Activated CD8-positive, alpha-beta T cell treated with anti-CD3 and anti-CD28 coated beads for 36 hours (primary cell): ENCODE results near the gene PCTP. TPM values are rescaled to one million over a fixed set of nuclear protein-coding genes. Genes with fewer than 3 reads are reported as not detected.

Experiments
- ATAC-seq: fragments of 200-7000 bp; cut with Tn5 transposase; one replicate; pipeline ENCODE4 v1.10.0; 2021; ENCODE audit warnings: mild to moderate bottlenecking, moderate library complexity
- CTCF ChIA-PET: fragments of 350-600 bp; sonication (Branson Sonifier 250); formaldehyde crosslinking; loops from one replicate; lab custom pipeline; 2021; ENCODE audit warnings: antibody characterized with exemption; lab: Charles Lee
- POLR2A ChIA-PET: fragments of 350-600 bp; sonication (Branson Sonifier 250); formaldehyde crosslinking; loops from one replicate; lab custom pipeline; 2021; ENCODE audit warnings: antibody characterized with exemption; lab: Charles Lee
- DNase-seq: peaks from one replicate; pipeline ENCODE4 v3.0.0-alpha.2; 2020
- H3K27ac Mint-ChIP-seq: one replicate; pipeline ENCODE4 v1.8.0; 2021; ENCODE audit warnings: mild to moderate bottlenecking, mixed read lengths
- H3K27me3 Mint-ChIP-seq: one replicate; pipeline ENCODE4 v1.8.0; 2021; ENCODE audit warnings: mixed read lengths
- H3K36me3 Mint-ChIP-seq: one replicate; pipeline ENCODE4 v1.8.0; 2021; ENCODE audit warnings: low read depth, mixed read lengths
- H3K4me1 Mint-ChIP-seq: one replicate; pipeline ENCODE4 v1.8.0; 2021; ENCODE audit warnings: low read depth, mixed read lengths
- H3K4me3 Mint-ChIP-seq: one replicate; pipeline ENCODE4 v1.8.0; 2021; ENCODE audit warnings: mild to moderate bottlenecking, moderate library complexity, mixed read lengths
- H3K9me3 Mint-ChIP-seq: one replicate; pipeline ENCODE4 v1.8.0; 2021; ENCODE audit warnings: mixed read lengths
- CTCF ChIP-seq: fragments of 200-600 bp; IDR thresholded peaks from one replicate; pipeline ENCODE4 v1.8.0; 2022; ENCODE audit warnings: antibody characterized with exemption, mild to moderate bottlenecking
- intact Hi-C: fragments of 100-400 bp; cut with micrococcal nuclease; formaldehyde crosslinking; loops from one replicate; pipeline ENCODE4 v1.10.0; 2022
- total RNA-seq, 2 experiments: library from RNA; stranded (reverse); gene quantifications; one replicate each; pipeline ENCODE4 v1.2.3, GENCODE V29; 2021

The PCTP gene
- total RNA-seq, 2 experiments from 2014 or later: 6.6 to 7.7 TPM

DNA sequence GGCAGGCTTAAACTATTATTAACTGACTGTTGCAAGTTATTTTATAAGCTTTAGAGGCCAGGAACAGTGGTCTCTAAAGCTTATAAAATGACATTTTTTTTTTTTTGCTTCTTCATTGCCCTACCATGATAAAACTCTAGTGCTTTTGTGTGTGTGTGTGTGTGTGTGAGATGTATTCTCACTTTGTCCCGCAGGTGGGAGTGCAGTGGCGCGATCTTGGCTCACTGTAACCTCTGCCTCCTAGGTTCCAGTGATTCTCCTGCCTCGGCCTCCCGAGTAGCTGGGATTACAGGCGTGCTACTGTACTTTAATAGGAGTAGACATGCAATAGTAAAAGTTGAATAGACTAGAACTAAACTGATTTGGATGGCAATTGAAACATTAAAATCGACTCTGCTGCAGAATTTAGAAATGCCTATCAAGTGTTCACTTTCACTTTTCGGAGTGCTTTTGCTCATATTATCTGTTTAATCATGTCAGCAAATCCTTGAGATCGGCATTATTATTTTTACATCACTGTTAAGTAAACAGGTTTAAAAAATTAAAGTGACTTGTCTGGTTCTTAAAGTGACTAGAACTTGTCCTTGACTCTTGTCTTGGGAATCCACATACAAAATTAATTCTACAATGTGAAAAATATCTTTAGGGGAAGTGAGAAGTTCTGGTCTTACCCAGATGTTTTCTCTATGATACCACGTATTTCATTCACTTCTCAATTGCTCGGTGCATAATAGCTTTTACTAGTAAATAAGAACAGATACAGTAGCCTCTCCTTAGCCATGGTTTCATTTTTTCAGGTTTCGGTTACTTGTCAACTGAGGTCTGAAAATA lies 8.4 kb upstream of the PCTP start:
- Mint-ChIP-seq H3K27ac (no peak overlapping the region), H3K27me3 (peaks cover 27% of the 10 kb centered on the region), H3K9me3 (no peaks in the 10 kb centered on the region), H3K36me3 (no peaks in the 10 kb centered on the region), H3K4me1 (no peaks in the 10 kb centered on the region), H3K4me3 (no peak overlapping the region)
- POLR2A ChIA-PET: no interaction called here
- intact Hi-C loops: no loop called here
- no peak for DNase-seq
- no peak for ATAC-seq
- no peak for TF ChIP-seq CTCF
- CTCF ChIA-PET: no interaction called here

GRCh38 chr17:55743103-55743679 lies 7.7 kb upstream of the PCTP start:
- Mint-ChIP-seq H3K36me3 (no peaks in the 10 kb centered on the region), H3K4me1 (no peaks in the 10 kb centered on the region), H3K27ac (no peak overlapping the region), H3K4me3 (no peak overlapping the region), H3K27me3 (peaks cover 28% of the 10 kb centered on the region), H3K9me3 (no peaks in the 10 kb centered on the region)
- ChIA-PET POLR2A (no interaction called here), CTCF (no interaction called here)
- intact Hi-C loops: no loop called here
- TF ChIP-seq CTCF: no peak
- DNase-seq (no peak), ATAC-seq (no peak)

DNA sequence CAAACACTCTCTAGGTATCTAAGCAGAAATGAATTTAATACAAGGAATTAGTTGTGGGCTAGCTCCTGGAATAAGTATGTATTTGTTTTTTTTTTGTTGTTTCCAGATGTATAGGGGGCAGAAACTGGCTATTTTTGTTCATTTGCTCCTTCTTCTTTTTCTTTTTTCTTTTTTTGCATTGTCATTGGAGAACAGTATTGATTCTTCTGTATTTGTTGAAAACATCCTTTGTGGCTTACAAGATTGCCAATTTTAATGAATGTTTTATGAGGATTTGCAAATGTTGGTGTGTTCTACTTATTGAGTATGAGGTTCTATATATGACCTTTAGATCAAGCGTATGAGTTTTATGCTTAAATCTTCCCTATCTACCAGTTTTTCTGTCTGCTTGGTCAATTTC lies 5.6 kb upstream of the PCTP start:
- ATAC-seq (no peak), DNase-seq (no peak)
- CTCF ChIA-PET: no interaction called here
- Mint-ChIP-seq H3K27me3 (peaks cover 31% of the 10 kb centered on the region), H3K4me3 (no peak overlapping the region), H3K36me3 (no peaks in the 10 kb centered on the region), H3K27ac (no peak overlapping the region), H3K4me1 (no peaks in the 10 kb centered on the region), H3K9me3 (no peaks in the 10 kb centered on the region)
- intact Hi-C loops: no loop called here
- POLR2A ChIA-PET: interaction anchor here (0.6 kb wide), 1 partner anchor 24 kb away, joined by 3 read pairs; no protein-coding TSS in a partner anchor
- no peak for TF ChIP-seq CTCF

- no peak for TF ChIP-seq CTCF
- H3K27me3 Mint-ChIP-seq: peaks cover 28% of the 10 kb centered on the region
- no peaks in the 10 kb centered on the region for H3K36me3 Mint-ChIP-seq
- H3K27ac Mint-ChIP-seq: no peak overlapping the region
- DNase-seq: no peak
- H3K4me1 Mint-ChIP-seq: peaks cover 6% of the 10 kb centered on the region
- intact Hi-C loops: no loop called here
- ChIA-PET POLR2A (no interaction called here), CTCF (no interaction called here)
- H3K9me3 Mint-ChIP-seq: no peaks in the 10 kb centered on the region
- no peak for ATAC-seq
- no peak overlapping the region for H3K4me3 Mint-ChIP-seq
Observed at GRCh38 chr17:55746466-55746865, 4.4 kb upstream of the PCTP start.

DNA sequence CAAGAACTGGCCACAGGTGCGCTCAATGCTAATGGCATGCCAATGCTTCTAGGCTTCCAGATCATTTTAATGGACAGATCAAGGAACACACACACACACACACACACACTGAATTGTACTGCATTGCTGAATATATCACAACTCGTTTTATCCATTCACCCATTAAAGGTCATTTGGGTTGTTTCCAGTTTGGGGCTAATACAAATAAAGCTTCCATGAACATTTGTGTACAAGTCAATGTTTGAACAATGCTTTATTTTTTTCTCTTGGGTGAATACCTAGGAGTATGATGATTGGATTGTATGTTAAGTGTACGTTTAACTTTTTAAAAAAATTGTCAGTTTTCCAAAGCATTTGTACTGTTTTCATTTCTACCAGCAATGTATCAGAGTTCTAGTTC lies 3.6 kb upstream of the PCTP start:
- no peak overlapping the region for H3K27ac Mint-ChIP-seq
- DNase-seq (no peak), ATAC-seq (no peak)
- H3K4me1 Mint-ChIP-seq: peaks cover 12% of the 10 kb centered on the region
- peaks cover 25% of the 10 kb centered on the region for H3K27me3 Mint-ChIP-seq
- ChIA-PET POLR2A (no interaction called here), CTCF (no interaction called here)
- no peak for TF ChIP-seq CTCF
- H3K4me3 Mint-ChIP-seq: no peak overlapping the region
- H3K36me3 Mint-ChIP-seq: no peaks in the 10 kb centered on the region
- H3K9me3 Mint-ChIP-seq: no peaks in the 10 kb centered on the region
- intact Hi-C loops: no loop called here
